Activated naive CD4-positive, alpha-beta T cell treated with anti-CD3 and anti-CD28 coated beads for 36 hours (primary cell): ENCODE results near the gene S100G. TPM values are rescaled to one million over a fixed set of nuclear protein-coding genes. Genes with fewer than 3 reads are reported as not detected.
"Not testable (repeated sequence)": the region's sequence is repeated elsewhere in the genome, so short reads cannot be mapped to it uniquely, and the experiment has no call there.

Source experiments
- CTCF ChIA-PET: fragments of 350-600 bp; sonication (Branson Sonifier 250); formaldehyde crosslinking; loops from one replicate; lab custom pipeline; 2021; ENCODE audit warnings: antibody characterized with exemption; lab: Charles Lee
- DNase-seq: peaks from one replicate; pipeline ENCODE4 v3.0.0-alpha.2; 2020
- H3K27ac Mint-ChIP-seq: one replicate; pipeline ENCODE4 v1.8.0; 2021; ENCODE audit warnings: mild to moderate bottlenecking, mixed read lengths
- H3K27me3 Mint-ChIP-seq: one replicate; pipeline ENCODE4 v1.8.0; 2021; ENCODE audit warnings: low read depth, mixed read lengths
- H3K36me3 Mint-ChIP-seq: one replicate; pipeline ENCODE4 v1.8.0; 2021; ENCODE audit warnings: low read depth, mixed read lengths
- H3K4me1 Mint-ChIP-seq: one replicate; pipeline ENCODE4 v1.8.0; 2021; ENCODE audit warnings: low read depth, mixed read lengths
- H3K4me3 Mint-ChIP-seq: one replicate; pipeline ENCODE4 v1.8.0; 2021; ENCODE audit warnings: mild to moderate bottlenecking, moderate library complexity, mixed read lengths
- H3K9me3 Mint-ChIP-seq: one replicate; pipeline ENCODE4 v1.8.0; 2021; ENCODE audit warnings: mixed read lengths
- intact Hi-C: fragments of 100-400 bp; cut with micrococcal nuclease; formaldehyde crosslinking; loops from one replicate; pipeline ENCODE4 v1.15.1; 2023
- total RNA-seq, 2 experiments: library from RNA; stranded (reverse); gene quantifications; one replicate each; pipeline ENCODE4 v1.2.3, GENCODE V29; 2021

Gene S100G, protein sequence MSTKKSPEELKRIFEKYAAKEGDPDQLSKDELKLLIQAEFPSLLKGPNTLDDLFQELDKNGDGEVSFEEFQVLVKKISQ
- total RNA-seq, result not detected

DNA sequence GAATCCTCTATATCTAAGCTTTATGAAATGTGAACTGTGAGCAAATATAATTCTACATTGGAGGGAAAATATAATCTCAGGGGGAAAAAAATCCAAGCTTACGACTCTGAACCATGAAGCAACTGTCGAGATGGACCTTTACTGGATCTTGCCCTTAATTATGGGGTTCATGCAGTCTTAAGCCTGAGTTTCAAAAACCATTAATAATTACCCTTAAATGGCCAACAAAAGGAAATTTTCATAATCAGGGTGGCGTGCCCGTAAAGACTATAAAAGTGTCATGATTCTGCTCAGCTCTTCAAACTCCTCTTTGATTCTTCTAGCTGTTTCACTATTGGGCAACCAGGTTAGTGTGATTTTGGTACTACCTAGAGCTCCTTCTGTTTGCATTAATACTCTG lies at the start of gene S100G:
Gene S100G (plus strand): TSS at position 301 of the 400 bp plus-strand sequence. CDS start 849 bp downstream, outside the sequence.
- H3K4me1 Mint-ChIP-seq, result no peaks in the 10 kb centered on the region
- no peaks in the 10 kb centered on the region for H3K9me3 Mint-ChIP-seq
- no peak within 1 kb of the TSS for H3K27ac Mint-ChIP-seq
- CTCF ChIA-PET, result interaction anchor here (1.3 kb wide), 1 partner anchor 213 kb away, joined by 5 read pairs; no protein-coding TSS in a partner anchor
- H3K27me3 Mint-ChIP-seq, result no peaks in the 10 kb centered on the region
- intact Hi-C loops, result no loop called here
- no peak for DNase-seq
- H3K4me3 Mint-ChIP-seq, result no peak within 1 kb of the TSS
- H3K36me3 Mint-ChIP-seq, result peaks cover 2% of the 10 kb centered on the region

DNA sequence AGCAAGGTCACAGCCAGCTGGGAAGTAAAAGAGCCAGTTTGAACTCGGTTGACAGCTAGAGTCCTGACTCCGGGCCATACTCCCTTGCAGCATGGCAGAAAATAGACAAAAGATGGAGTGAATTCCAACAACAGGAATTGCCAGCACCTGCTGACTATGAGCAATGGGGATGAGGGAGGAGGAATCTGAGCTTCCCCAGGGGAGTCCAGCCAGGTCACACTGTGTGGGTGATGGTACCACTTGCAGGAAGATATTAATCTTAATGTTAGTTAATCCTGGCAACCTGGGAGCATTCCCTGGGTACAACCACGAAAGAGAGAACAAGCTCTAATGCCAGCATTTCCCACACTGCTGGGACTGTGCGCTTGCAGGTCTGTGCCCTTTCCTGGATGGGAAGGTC lies 48.1 kb upstream of the S100G start:
- Mint-ChIP-seq H3K4me1 (peaks cover 28% of the 10 kb centered on the region), H3K27ac (no peak overlapping the region), H3K36me3 (peaks cover 3% of the 10 kb centered on the region), H3K9me3 (no peaks in the 10 kb centered on the region), H3K27me3 (no peaks in the 10 kb centered on the region), H3K4me3 (no peak overlapping the region)
- DNase-seq, result no peak
- CTCF ChIA-PET, result no interaction called here
- intact Hi-C loops, result no loop called here

DNA sequence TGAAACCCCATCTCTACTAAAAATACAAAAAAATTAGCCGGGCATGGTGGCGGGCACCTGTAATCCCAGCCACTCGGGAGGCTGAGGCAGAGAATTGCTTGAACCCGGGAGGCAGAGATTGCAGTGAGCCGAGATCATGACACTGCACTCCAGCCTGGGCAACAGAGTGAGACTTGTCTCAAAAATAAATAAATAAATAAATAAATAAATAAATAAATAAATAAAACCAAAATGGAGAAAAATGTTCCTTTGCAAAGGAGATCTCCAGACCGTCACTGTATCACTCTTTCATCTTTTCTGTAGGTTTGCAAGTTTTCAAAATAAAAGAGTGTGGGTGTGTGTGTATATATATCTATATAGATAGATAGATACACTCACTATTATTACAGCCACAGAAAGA lies 46.7 kb upstream of the S100G start:
- H3K27ac Mint-ChIP-seq, H3K4me3 Mint-ChIP-seq, H3K27me3 Mint-ChIP-seq, CTCF ChIA-PET, intact Hi-C loops, H3K9me3 Mint-ChIP-seq, DNase-seq, H3K36me3 Mint-ChIP-seq: not testable (repeated sequence)
- peaks cover 33% of the 10 kb centered on the region for H3K4me1 Mint-ChIP-seq

DNA sequence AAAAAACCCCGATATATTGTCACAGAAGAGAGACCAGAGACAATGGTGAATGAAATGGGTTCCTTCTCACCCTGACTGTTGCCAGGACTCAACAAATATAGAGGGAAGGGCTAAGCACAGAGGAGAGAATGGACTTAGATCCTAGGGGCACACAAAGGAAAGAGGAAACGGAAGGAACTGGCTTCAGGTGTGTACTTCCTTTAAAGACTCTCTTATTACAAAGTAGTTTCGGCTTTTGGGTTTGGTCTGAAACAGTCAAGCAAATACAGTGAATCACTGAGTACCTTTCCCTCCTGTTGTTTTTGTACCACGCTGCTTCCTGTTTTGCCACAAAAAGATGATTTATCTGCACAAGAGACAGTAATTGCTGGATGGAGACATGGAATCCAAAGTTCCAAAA lies 46.1 kb upstream of the S100G start:
- peak overlapping the region; percentile 82 for H3K27ac Mint-ChIP-seq
- intact Hi-C loops, result loop anchor here (1.0 to 2.0 kb wide), 2 partner anchors 75 to 120 kb away; no protein-coding TSS in a partner anchor
- no peaks in the 10 kb centered on the region for H3K9me3 Mint-ChIP-seq
- no peaks in the 10 kb centered on the region for H3K27me3 Mint-ChIP-seq
- peak overlapping the region; percentile 28 for H3K4me3 Mint-ChIP-seq
- H3K4me1 Mint-ChIP-seq, result peaks cover 33% of the 10 kb centered on the region
- DNase-seq, result peak; percentile 31
- H3K36me3 Mint-ChIP-seq, result peaks cover 3% of the 10 kb centered on the region
- CTCF ChIA-PET, result no interaction called here

DNA sequence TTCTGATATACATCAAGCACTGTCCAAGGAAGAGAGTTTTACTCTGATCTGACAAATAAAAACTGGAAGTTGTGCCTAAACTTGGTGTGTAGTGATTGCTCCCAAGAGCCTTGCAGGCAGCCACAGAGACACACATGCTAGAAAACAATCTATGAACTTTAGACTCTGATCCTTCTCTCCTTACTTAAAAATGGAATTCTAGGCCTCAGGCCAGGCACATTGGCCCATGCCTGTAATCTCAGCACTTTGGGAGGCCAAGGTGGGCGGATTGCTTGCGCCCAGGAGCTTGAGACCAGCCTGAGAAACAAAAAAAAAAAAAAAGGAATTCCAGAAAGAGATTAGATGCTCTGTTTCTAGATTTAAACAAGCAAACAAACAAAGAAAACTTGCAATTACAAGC lies 45.6 kb upstream of the S100G start:
- Mint-ChIP-seq H3K4me3 (no peak overlapping the region), H3K36me3 (no peaks in the 10 kb centered on the region), H3K9me3 (no peaks in the 10 kb centered on the region), H3K4me1 (peaks cover 33% of the 10 kb centered on the region), H3K27ac (peak overlapping the region; percentile 82), H3K27me3 (no peaks in the 10 kb centered on the region)
- CTCF ChIA-PET, result no interaction called here
- intact Hi-C loops, result loop anchor here (1.0 to 2.0 kb wide), 2 partner anchors 76 to 120 kb away; no protein-coding TSS in a partner anchor
- no peak for DNase-seq

DNA sequence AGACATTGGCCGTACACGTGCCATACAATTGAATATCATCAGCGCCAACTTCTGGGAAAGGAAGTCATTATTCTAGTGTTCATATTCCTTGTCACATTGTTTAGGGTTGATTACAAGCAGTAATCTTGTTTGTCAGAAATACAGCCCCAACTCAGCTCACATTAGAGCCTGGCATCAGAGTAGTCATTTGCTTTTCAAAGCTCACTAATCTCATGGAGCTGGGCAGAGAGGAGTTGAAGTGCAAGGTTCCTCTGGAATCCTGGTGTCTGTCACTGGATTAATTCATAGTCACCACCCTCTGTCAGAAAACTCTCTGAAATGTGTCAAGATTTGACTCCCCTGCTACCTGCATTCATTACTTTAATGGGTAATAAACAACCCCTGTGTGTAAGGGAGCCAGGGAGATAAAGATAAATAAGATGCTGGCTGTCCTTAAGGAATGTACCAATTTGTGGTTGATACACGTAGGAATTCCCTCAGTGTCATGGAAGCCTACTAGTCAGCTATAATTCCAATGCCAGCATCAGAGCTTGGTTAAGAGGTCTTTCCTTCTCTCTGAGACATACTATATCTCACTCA lies 43.7 kb upstream of the S100G start:
- H3K36me3 Mint-ChIP-seq, result peaks cover 2% of the 10 kb centered on the region
- CTCF ChIA-PET, result interaction anchor here (0.6 to 0.7 kb wide), 2 partner anchors 22 to 114 kb away, joined by 3 read pairs; no protein-coding TSS in a partner anchor
- no peak overlapping the region for H3K4me3 Mint-ChIP-seq
- H3K9me3 Mint-ChIP-seq, result no peaks in the 10 kb centered on the region
- H3K27ac Mint-ChIP-seq, result no peak overlapping the region
- H3K4me1 Mint-ChIP-seq, result peaks cover 37% of the 10 kb centered on the region
- no peak for DNase-seq
- intact Hi-C loops, result no loop called here
- no peaks in the 10 kb centered on the region for H3K27me3 Mint-ChIP-seq

DNA sequence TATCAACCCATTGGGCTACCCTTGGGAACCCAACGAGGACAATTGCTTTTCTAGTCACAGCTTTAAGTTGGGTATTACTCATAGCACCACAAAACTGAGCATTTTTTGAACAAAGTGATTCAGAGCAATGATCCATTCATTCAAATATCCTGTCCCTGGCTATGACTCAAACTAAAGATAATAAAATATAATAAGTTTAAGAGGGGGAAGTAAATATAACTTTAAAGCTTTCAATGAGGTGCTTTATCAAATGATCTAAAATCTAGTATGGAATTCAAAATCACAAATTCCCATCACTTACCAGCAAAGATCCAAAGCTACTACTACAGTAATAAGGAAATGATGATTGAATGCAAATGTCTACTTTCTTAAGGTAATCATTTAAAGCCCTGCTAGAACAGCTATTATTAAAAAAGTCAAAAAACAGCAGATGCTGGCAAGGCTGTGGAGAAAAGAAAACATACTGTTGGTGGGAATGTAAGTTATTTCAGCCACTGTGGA lies 39.8 kb upstream of the S100G start:
- Mint-ChIP-seq H3K9me3 (no peaks in the 10 kb centered on the region), H3K36me3 (peaks cover 7% of the 10 kb centered on the region), H3K27me3 (no peaks in the 10 kb centered on the region), H3K4me1 (peaks cover 18% of the 10 kb centered on the region), H3K4me3 (no peak overlapping the region), H3K27ac (no peak overlapping the region)
- CTCF ChIA-PET, result no interaction called here
- DNase-seq, result no peak
- intact Hi-C loops, result no loop called here

DNA sequence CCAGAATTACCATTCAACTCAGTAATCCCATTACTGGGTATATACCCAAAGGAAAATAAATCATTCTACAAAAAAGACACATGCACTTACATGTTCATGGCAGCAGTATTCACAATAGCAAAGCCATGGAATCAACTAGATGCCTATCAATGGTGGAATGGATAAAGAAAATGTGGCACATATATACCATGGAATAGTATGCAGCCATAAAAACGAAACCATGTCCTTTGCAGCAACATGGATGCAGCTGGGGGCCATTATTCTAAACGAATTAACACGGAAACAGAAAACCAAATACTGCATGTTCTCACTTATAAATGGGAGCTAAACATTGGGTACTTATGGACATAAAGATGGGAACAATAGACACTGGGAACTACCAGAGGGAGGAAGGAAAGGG lies 39.3 kb upstream of the S100G start:
- H3K4me3 Mint-ChIP-seq, intact Hi-C loops, H3K9me3 Mint-ChIP-seq, CTCF ChIA-PET, H3K36me3 Mint-ChIP-seq, DNase-seq, H3K27ac Mint-ChIP-seq, H3K27me3 Mint-ChIP-seq: not testable (repeated sequence)
- H3K4me1 Mint-ChIP-seq, result peaks cover 17% of the 10 kb centered on the region

DNA sequence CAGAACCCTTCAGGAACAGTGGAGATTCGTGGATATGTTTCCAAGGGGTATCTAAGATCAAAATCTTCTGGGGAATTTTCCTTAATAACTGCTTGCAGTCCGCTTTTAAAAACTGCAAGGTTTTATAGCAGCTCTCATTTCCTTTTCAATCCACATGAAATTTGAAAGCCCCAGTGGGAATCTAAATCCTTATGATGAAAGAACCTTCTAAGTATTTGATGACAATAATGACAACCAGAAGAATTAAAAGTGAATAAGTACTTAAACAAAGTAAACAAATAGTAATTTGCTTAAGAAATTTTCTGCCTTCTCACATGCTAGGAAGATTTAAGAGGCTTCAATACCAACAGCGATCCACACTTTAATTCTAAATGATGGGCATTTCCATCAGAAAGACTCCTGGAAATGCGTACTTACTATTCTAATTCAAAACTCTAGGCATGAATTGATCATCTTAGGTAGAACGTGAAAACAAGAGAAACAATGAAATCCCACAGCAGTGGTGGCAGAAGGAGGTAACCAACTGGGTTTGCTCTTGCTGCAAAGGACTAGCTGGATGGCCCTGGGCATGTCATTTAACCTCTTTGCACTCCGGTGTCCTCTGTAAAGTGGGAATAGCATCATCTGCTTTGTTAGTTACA lies 37.6 kb upstream of the S100G start:
- H3K4me1 Mint-ChIP-seq, result peaks cover 4% of the 10 kb centered on the region
- no peak for DNase-seq
- CTCF ChIA-PET, result no interaction called here
- H3K4me3 Mint-ChIP-seq, result no peak overlapping the region
- H3K9me3 Mint-ChIP-seq, result no peaks in the 10 kb centered on the region
- intact Hi-C loops, result no loop called here
- H3K27me3 Mint-ChIP-seq, result no peaks in the 10 kb centered on the region
- H3K36me3 Mint-ChIP-seq, result peaks cover 7% of the 10 kb centered on the region
- no peak overlapping the region for H3K27ac Mint-ChIP-seq

DNA sequence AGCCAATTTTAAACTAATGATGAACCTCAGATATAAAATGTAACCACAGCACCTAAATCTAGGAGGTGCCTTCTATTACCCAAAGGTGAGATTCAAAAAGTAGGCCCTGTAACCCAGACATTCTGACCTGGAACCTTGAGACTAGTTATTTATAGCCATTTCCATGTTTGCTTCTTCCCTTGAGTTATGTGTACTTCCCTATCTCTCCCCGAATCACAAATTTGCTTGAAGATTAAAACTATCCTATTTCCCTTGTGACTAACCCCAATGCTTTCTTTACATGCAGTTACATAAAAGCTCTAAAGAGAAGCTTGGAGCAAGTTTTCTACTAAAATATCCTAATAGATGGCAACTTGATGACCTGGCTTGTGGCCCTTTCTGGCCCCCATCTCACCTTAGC lies 32.6 kb upstream of the S100G start:
- no peak overlapping the region for H3K4me3 Mint-ChIP-seq
- no peaks in the 10 kb centered on the region for H3K9me3 Mint-ChIP-seq
- no peaks in the 10 kb centered on the region for H3K27me3 Mint-ChIP-seq
- no peaks in the 10 kb centered on the region for H3K4me1 Mint-ChIP-seq
- CTCF ChIA-PET, result interaction anchor here (0.6 kb wide), 1 partner anchor 86 kb away, joined by 3 read pairs; no protein-coding TSS in a partner anchor
- no peak overlapping the region for H3K27ac Mint-ChIP-seq
- no peak for DNase-seq
- intact Hi-C loops, result no loop called here
- H3K36me3 Mint-ChIP-seq, result peaks cover 9% of the 10 kb centered on the region

DNA sequence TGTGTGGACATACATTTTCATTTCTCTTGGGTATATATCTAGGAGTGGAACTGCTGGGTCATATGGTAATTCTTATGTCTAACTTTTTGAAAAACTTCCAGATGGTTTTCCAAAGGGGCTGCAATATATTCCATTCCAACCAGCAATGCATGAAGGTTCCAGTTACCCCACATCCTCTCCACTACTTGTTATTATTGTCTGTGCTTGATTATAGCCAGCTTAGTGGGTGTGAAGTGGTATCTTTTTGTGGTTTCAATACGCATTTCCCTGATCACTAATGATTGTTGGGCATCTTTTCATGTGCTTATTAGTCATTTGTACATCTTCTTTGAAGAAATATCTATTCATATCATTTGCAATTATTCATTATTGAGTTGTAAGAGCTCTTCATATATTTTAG lies 31.5 kb upstream of the S100G start:
- CTCF ChIA-PET, result interaction anchor here (0.6 kb wide), 1 partner anchor 52 kb away, joined by 3 read pairs; no protein-coding TSS in a partner anchor
- no peak overlapping the region for H3K4me3 Mint-ChIP-seq
- no peak for DNase-seq
- H3K9me3 Mint-ChIP-seq, result no peaks in the 10 kb centered on the region
- no peaks in the 10 kb centered on the region for H3K27me3 Mint-ChIP-seq
- H3K27ac Mint-ChIP-seq, result no peak overlapping the region
- peaks cover under 1% of the 10 kb centered on the region for H3K4me1 Mint-ChIP-seq
- intact Hi-C loops, result no loop called here
- peaks cover 7% of the 10 kb centered on the region for H3K36me3 Mint-ChIP-seq

DNA sequence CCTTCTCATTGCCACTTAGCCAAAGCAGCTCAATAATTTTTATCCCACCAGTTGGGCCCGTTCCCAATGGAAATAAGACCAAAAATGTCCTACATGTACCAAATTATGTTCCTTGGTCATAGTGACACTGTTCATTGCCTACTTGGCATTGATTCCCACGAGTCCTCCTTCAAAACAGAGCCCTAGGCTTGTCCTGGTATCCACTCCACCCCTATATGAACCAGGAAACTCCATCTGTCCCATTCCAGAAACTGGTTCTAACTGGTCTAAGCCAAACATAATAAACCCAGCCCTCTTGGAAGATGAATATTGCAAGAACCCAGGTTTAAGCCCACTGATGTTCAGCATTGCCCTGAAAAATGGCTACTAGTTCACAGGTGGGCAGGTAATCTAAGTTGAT lies 30.9 kb upstream of the S100G start:
- Mint-ChIP-seq H3K9me3 (no peaks in the 10 kb centered on the region), H3K4me1 (peaks cover 2% of the 10 kb centered on the region), H3K27me3 (no peaks in the 10 kb centered on the region), H3K27ac (no peak overlapping the region), H3K4me3 (no peak overlapping the region), H3K36me3 (peaks cover 6% of the 10 kb centered on the region)
- intact Hi-C loops, result no loop called here
- DNase-seq, result no peak
- CTCF ChIA-PET, result interaction anchor here (0.6 kb wide), 1 partner anchor 51 kb away, joined by 3 read pairs; no protein-coding TSS in a partner anchor
